ENCODE measurements around the gene PTP4A2. TPM values are rescaled to one million over a fixed set of nuclear protein-coding genes. Genes with fewer than 3 reads are reported as not detected.

PTP4A2 gene
- total and polyA plus RNA-seq, 2 of the 13 experiments (the other 11 are each of a cell fraction or from before 2014, with no cell fraction given): 173 to 225 TPM

GRCh38 chr1:31939484-31940329 lies 1.5 kb upstream of the PTP4A2 start (continued):
- TF ChIP-seq HOXA5 (CRISPR knock-in tag; IDR thresholded peaks at IDR 0.05) (0 out of 2 replicates have a peak, but pooled peaks have one; percentile 11), ZNF274 (CRISPR knock-in tag; IDR thresholded peaks at IDR 0.05) (no peak), ZNF12 (CRISPR knock-in tag; IDR thresholded peaks at IDR 0.05) (peak; percentile 13; the same call in 1 of the 2 replicates), TAF15 (IDR thresholded peaks at IDR 0.05; ENCODE audit: low read depth, low read length, poor library complexity, severe bottlenecking) (no peak), MLX (CRISPR knock-in tag; IDR thresholded peaks at IDR 0.05) (no peak), ZNF33A (CRISPR knock-in tag; IDR thresholded peaks at IDR 0.05; ENCODE audit: borderline replicate concordance) (no peak), FLYWCH1 (CRISPR knock-in tag; IDR thresholded peaks at IDR 0.05) (no peak), ZNF761 (CRISPR knock-in tag; conservative IDR thresholded peaks at IDR 0.05) (0 out of 2 replicates have a peak, but pooled peaks have one; percentile 26), ZNF563 (CRISPR knock-in tag; IDR thresholded peaks at IDR 0.05) (no peak), ZNF280D (CRISPR knock-in tag; IDR thresholded peaks at IDR 0.05) (no peak), CBX2 (IDR thresholded peaks at IDR 0.05; ENCODE audit: low read depth, low read length) (no peak), CBX2 (CRISPR knock-in tag; IDR thresholded peaks at IDR 0.05; ENCODE audit: low read depth) (no peak), KMT2A (CRISPR knock-in tag; IDR thresholded peaks at IDR 0.05) (peak; percentile 48; the same call in 1 of the 2 replicates), HOXA7 (CRISPR knock-in tag; IDR thresholded peaks at IDR 0.05) (no peak), ZNF550 (CRISPR knock-in tag; IDR thresholded peaks at IDR 0.05; ENCODE audit: borderline replicate concordance) (no peak), ZNF142 (CRISPR knock-in tag; IDR thresholded peaks at IDR 0.05) (no peak), ZGPAT (CRISPR knock-in tag; IDR thresholded peaks at IDR 0.05) (peak; percentile 76), SPEN (CRISPR knock-in tag; IDR thresholded peaks at IDR 0.05; ENCODE audit: low read depth) (peak; percentile 51; the same call in 1 of the 2 replicates)

All from HepG2 (cell line).